ENCODE measurements around the gene CSNK1A1. TPM values are rescaled to one million over a fixed set of nuclear protein-coding genes. Genes with fewer than 3 reads are reported as not detected.

CSNK1A1 gene
- total and polyA plus RNA-seq, 4 donors: 43.0 to 108 (median 78.2) TPM

GRCh38 chr5:149485655-149486615 lies 65.3 kb downstream of the CSNK1A1 start (continued):
- TF ChIP-seq HNF4G (IDR thresholded peaks at IDR 0.05) (no peak), ATF3 (IDR thresholded peaks at IDR 0.05) (no peak), YY1 (IDR thresholded peaks at IDR 0.05) (no peak), SP1 (IDR thresholded peaks at IDR 0.05) (peak; percentile 52), JUND (IDR thresholded peaks at IDR 0.05) (no peak), TAF1 (conservative IDR thresholded peaks at IDR 0.05) (no peak), RAD21 (IDR thresholded peaks at IDR 0.05) (peak in 1 of 2 donors; percentile 2), RXRA (IDR thresholded peaks at IDR 0.05) (peak; percentile 51 to 62), GABPA (IDR thresholded peaks at IDR 0.05 in 1 of 2, conservative IDR thresholded peaks at IDR 0.05 in 1 of 2) (no peak), NR2F2 (IDR thresholded peaks at IDR 0.05) (no peak)
- TF ChIP-seq, protein P1, sequence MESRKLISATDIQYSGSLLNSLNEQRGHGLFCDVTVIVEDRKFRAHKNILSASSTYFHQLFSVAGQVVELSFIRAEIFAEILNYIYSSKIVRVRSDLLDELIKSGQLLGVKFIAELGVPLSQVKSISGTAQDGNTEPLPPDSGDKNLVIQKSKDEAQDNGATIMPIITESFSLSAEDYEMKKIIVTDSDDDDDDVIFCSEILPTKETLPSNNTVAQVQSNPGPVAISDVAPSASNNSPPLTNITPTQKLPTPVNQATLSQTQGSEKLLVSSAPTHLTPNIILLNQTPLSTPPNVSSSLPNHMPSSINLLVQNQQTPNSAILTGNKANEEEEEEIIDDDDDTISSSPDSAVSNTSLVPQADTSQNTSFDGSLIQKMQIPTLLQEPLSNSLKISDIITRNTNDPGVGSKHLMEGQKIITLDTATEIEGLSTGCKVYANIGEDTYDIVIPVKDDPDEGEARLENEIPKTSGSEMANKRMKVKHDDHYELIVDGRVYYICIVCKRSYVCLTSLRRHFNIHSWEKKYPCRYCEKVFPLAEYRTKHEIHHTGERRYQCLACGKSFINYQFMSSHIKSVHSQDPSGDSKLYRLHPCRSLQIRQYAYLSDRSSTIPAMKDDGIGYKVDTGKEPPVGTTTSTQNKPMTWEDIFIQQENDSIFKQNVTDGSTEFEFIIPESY (IDR thresholded peaks at IDR 0.05): no peak

GRCh38 chr5:149481485-149481884 lies 69.8 kb downstream of the CSNK1A1 start:
- no peaks in the 10 kb centered on the region for H3K4me1 ChIP-seq (ENCODE audit: control insufficient read depth in 4 of 4, insufficient read depth in 4 of 4, low read length in 3 of 4)
- no peak overlapping the region for H3K9ac ChIP-seq (ENCODE audit: low read depth in 1 of 2, low read length in 2 of 2)
- TF ChIP-seq FOXA1 (IDR thresholded peaks at IDR 0.05) (no peak), GABPA (IDR thresholded peaks at IDR 0.05 in 1 of 2, conservative IDR thresholded peaks at IDR 0.05 in 1 of 2) (no peak), FOXA2 (IDR thresholded peaks at IDR 0.05) (no peak), YY1 (IDR thresholded peaks at IDR 0.05) (no peak), JUND (IDR thresholded peaks at IDR 0.05) (no peak), RXRA (IDR thresholded peaks at IDR 0.05) (no peak)
- TF ChIP-seq, protein P2, sequence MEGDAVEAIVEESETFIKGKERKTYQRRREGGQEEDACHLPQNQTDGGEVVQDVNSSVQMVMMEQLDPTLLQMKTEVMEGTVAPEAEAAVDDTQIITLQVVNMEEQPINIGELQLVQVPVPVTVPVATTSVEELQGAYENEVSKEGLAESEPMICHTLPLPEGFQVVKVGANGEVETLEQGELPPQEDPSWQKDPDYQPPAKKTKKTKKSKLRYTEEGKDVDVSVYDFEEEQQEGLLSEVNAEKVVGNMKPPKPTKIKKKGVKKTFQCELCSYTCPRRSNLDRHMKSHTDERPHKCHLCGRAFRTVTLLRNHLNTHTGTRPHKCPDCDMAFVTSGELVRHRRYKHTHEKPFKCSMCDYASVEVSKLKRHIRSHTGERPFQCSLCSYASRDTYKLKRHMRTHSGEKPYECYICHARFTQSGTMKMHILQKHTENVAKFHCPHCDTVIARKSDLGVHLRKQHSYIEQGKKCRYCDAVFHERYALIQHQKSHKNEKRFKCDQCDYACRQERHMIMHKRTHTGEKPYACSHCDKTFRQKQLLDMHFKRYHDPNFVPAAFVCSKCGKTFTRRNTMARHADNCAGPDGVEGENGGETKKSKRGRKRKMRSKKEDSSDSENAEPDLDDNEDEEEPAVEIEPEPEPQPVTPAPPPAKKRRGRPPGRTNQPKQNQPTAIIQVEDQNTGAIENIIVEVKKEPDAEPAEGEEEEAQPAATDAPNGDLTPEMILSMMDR (IDR thresholded peaks at IDR 0.05; ENCODE audit: low read depth, low read length, missing input control): no peak
- TF ChIP-seq, protein P1 (IDR thresholded peaks at IDR 0.05): no peak
- H3K4me3 ChIP-seq (ENCODE audit: low read depth in 1 of 3, low read length in 3 of 3): no peak overlapping the region
- H3K27me3 ChIP-seq (ENCODE audit: control insufficient read depth in 4 of 4, insufficient read depth in 4 of 4, low read length in 3 of 4): no peaks in the 10 kb centered on the region
- no peaks in the 10 kb centered on the region for H3K36me3 ChIP-seq (ENCODE audit: control insufficient read depth in 4 of 4, insufficient read depth in 3 of 4, low read depth in 1 of 4, low read length in 3 of 4)
- H3K27ac ChIP-seq (ENCODE audit: low read depth in 1 of 2, low read length in 2 of 2): no peak overlapping the region
- no peaks in the 10 kb centered on the region for H3K9me3 ChIP-seq (ENCODE audit: control insufficient read depth in 4 of 4, low read length in 3 of 4)
- 75% methylated on average over 4 of the region's 4 CpGs for WGBS
- no peak for DNase-seq (ENCODE audit: low spot score)

Data from liver (tissue), 9 donors.